GM10847 (cell line): Measurements from ENCODE around the gene APP.

Experiments
- POLR2A ChIP-seq: IDR thresholded peaks from 2 replicates; pipeline ENCODE4 v1.6.1; 2011; ENCODE audit not compliant: insufficient read length; ENCODE audit errors: extremely low read depth

Gene APP

DNA sequence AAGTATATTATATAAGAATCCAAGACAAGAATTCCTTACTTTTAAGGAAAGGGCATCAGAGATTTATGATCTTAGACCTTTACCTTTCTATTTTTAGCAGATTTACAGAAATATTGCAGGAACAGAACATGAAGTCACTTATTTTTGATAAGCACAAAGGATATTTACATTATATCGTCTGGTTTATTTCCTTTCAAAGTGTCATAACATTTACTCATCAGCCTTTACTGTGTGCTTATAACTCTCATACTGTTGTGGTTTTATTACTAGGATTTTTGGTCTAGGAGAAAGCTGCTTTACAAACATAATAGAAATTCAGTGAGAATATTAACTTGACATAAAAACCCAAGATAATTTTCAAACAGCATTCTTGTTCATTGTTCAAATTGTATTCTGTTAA is 47.6 kb downstream of the APP start:
- no peak for TF ChIP-seq POLR2A

GRCh38 chr21:26120828-26121227 is 49.7 kb downstream of the APP start:
- TF ChIP-seq POLR2A: no peak

DNA sequence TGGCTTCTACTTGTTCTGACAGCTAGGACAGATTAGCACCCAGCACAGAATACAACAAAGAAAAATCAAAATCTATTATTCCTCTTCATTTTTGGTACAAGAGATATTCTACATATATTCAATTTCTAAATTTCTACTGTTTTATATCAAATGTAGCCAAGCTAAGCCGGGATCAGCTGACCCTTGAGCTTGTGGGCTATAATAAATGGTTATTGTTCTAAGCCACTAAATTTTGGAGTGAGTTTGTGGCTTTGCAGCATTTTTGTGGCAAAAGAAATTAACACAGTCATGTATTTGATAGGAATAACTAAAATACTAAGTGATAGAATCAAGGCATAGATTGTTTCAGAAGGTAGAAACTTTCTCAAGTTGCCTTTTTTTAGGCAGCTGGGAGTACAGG is 50.7 kb downstream of the APP start:
- TF ChIP-seq POLR2A: no peak

GRCh38 chr21:26118938-26119540 is 51.5 kb downstream of the APP start:
- no peak for TF ChIP-seq POLR2A

DNA sequence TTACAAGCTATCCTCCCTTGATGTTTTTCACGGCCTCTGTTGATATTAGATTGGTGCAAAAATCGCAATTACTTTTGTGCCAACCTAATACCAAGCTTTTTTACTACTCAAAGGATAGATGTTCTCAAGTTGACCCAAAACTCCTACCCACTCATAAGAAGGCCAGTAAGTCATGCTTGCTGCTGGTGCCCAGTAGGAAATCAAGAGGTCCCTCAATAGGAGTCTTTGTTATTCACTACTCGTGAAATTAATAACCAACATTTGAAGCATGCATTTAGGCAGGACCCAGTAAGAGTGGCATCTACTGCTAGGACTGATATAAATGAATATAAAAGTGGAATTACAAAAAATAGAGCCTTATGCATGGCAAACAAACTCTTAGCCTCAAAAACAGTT is 52.6 kb downstream of the APP start:
- no peak for TF ChIP-seq POLR2A

DNA sequence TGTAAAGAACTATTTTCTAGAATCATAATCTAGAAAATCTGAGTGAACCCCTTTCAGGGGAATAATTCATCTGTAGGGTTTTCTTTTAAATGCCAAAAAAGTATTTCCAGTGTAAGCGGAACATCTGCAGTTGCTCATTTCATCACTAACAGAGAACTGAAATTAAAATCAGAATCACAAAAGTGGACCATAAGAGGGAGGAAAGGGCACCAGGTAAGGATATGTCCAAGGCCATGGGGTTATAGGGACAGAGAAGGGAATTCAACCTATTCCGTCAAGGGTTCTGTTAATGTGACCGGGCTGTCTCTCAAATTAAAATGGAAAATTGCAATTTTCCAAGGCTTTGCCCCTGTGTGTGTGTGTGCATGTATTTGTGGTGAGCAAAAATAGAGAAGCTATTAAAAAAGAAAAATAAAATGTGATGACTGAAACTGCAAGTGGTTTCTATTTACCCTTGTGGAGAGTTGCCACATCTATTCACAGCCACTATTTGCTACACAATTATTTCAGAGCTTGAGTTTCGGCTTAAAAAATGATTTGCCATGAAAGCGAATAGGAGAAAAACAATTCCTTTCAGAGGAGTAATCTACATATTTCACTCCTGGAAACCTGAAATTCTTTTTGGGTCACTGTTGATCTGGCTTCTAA is 53.1 kb downstream of the APP start:
- no peak for TF ChIP-seq POLR2A

DNA sequence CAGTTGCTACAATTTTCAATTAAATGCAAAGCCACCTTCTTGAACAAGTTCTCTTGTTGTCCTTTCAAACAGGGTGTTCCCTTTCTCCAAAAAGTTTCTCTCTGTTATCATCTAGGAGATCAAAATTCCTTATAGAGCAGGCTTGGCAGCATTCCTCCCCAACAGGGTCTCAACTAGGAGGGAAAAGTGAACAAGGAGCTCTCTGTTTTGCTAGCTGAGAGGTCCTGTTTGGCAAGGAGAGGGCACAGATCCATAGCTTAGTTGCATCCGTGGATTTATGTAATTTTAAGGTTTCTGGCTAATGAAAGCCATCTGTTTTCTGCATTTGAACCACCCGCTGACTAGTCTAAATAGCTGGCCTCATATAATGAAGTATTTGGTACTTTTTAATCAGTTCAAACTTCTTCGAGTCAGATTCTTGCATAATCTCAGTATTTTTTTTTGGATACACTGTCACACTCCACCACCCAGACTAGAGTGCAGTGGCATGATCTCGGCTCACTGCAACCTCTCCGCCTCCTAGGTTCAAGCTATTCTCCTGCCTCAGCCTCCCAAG is 54.0 kb downstream of the APP start:
- no peak for TF ChIP-seq POLR2A

- no peak for TF ChIP-seq POLR2A
These were observed 54.7 kb downstream of the APP start for GRCh38 chr21:26115899-26116298.

- no peak for TF ChIP-seq POLR2A
These were observed 55.3 kb downstream of the APP start for GRCh38 chr21:26115305-26115704.

DNA sequence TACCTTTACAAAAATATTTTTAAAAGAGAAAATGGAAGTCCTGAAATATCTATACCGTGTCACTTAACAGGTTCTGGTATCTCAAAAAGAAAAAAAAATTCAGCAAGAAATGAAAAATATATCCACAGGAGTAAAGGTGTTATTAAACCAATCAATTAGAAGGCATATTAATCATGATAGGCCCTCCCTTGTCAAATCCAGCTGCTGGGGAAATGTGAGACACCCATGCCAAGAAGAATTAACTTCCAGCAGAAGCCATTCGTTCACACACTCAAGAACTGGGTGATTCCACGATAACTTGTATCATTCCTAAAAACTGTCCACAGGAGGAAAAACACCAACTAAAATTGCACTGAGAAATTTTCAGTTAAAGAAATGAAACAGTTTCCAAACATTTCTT is 57.6 kb downstream of the APP start:
- TF ChIP-seq POLR2A: no peak

- TF ChIP-seq POLR2A: no peak
These were observed 58.3 kb downstream of the APP start for GRCh38 chr21:26112127-26112742.

DNA sequence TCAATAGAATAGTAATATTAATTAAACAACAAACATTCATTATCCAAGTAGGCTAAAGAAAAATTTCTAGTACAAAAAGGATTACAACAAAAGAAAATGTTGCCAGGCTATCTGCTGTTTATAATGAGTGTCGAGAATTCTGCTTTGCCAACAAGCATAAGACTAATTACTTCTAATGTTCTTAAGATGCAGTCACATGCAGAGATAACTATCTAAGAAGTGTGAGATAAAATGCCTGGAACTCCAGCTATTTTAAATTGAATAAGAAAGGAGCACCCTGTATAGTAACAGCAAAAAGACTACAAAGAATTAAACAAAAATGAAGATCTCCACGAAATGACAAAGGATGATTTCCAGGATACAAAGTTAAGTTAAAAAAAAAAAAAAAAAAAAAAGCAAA is 59.9 kb downstream of the APP start:
- TF ChIP-seq POLR2A: no peak

- TF ChIP-seq POLR2A: no peak
These were observed 63.1 kb downstream of the APP start for GRCh38 chr21:26107429-26107828.

- no peak for TF ChIP-seq POLR2A
These were observed 64.0 kb downstream of the APP start for GRCh38 chr21:26106562-26106961.

DNA sequence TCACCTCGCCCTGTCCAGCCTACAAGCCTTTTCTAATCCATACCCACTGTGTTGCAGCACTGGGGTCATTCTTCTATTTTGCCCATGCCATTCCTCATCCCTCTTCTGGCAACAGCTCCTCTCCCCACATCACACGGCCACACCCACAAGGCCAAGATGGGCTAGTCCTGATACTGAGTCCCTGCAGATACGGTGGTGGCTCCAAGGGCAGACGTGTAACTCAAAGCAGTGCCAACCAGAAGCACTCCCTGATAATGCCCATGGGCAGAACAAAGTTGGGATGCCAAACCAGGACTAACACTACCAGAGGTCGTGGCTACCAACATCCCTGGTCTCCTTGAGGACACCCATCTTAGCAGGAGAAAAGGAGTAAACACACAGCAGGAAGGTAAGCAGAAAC is 64.8 kb downstream of the APP start:
- no peak for TF ChIP-seq POLR2A

GRCh38 chr21:26100573-26100972 is 70.0 kb downstream of the APP start:
- no peak for TF ChIP-seq POLR2A
